Measurements from ENCODE around the gene CHST12.
"Not testable (repeated sequence)": the region's sequence is repeated elsewhere in the genome, so short reads cannot be mapped to it uniquely, and the experiment has no call there.

Gene CHST12

GRCh38 chr7:2416650-2417049 is 13.2 kb downstream of the CHST12 start:
- H3K4me3 ChIP-seq (replicated peaks; ENCODE audit: insufficient read depth, low read length), result no peak overlapping the region
- 0 out of 2 replicates have a peak overlapping the region, but pooled peaks have one; percentile 31 for H3K27ac ChIP-seq (replicated peaks)
- H3K27me3 ChIP-seq (ENCODE audit: insufficient read depth, poor library complexity, severe bottlenecking), result no peaks in the 10 kb centered on the region
- DNase-seq (ENCODE audit: low read depth in 1 of 2, low spot score in 1 of 2), result no peak
- TF ChIP-seq GABPA (IDR thresholded peaks at IDR 0.05; ENCODE audit: low read depth), result no peak
- no peak for TF ChIP-seq CTCF (IDR thresholded peaks at IDR 0.05; ENCODE audit: insufficient read depth, low read length)
- TF ChIP-seq POLR2AphosphoS5 (IDR thresholded peaks at IDR 0.05; ENCODE audit: low read depth), result no peak
- TF ChIP-seq SPI1 (IDR thresholded peaks at IDR 0.05; ENCODE audit: borderline replicate concordance, low read depth), result no peak
- no peak for TF ChIP-seq REST (IDR thresholded peaks at IDR 0.05; ENCODE audit: insufficient replicate concordance, low read depth)

- H3K27me3 ChIP-seq (ENCODE audit: insufficient read depth, poor library complexity, severe bottlenecking); H3K4me3 ChIP-seq (replicated peaks; ENCODE audit: insufficient read depth, low read length); H3K27ac ChIP-seq (replicated peaks); DNase-seq (ENCODE audit: low read depth in 1 of 2, low spot score in 1 of 2): not testable (repeated sequence)
Observed at GRCh38 chr7:2417178-2417577, 13.8 kb downstream of the CHST12 start.

- Histone ChIP-seq H3K27ac (replicated peaks) (no peak overlapping the region), H3K27me3 (ENCODE audit: insufficient read depth, poor library complexity, severe bottlenecking) (no peaks in the 10 kb centered on the region), H3K4me3 (replicated peaks; ENCODE audit: insufficient read depth, low read length) (no peak overlapping the region)
- TF ChIP-seq POLR2AphosphoS5 (IDR thresholded peaks at IDR 0.05; ENCODE audit: low read depth) (no peak), SPI1 (IDR thresholded peaks at IDR 0.05; ENCODE audit: borderline replicate concordance, low read depth) (no peak), CTCF (IDR thresholded peaks at IDR 0.05; ENCODE audit: insufficient read depth, low read length) (no peak), GABPA (IDR thresholded peaks at IDR 0.05; ENCODE audit: low read depth) (no peak), REST (IDR thresholded peaks at IDR 0.05; ENCODE audit: insufficient replicate concordance, low read depth) (no peak)
- DNase-seq (ENCODE audit: low read depth in 1 of 2, low spot score in 1 of 2), result no peak
Observed at GRCh38 chr7:2417981-2418481, 14.6 kb downstream of the CHST12 start.

GRCh38 chr7:2420216-2420933 is 17.0 kb downstream of the CHST12 start:
- Histone ChIP-seq H3K4me3 (replicated peaks; ENCODE audit: insufficient read depth, low read length) (no peak overlapping the region), H3K27me3 (ENCODE audit: insufficient read depth, poor library complexity, severe bottlenecking) (no peaks in the 10 kb centered on the region), H3K27ac (replicated peaks) (no peak overlapping the region)
- DNase-seq (ENCODE audit: low read depth in 1 of 2, low spot score in 1 of 2), result no peak
- TF ChIP-seq GABPA (IDR thresholded peaks at IDR 0.05; ENCODE audit: low read depth), result no peak
- no peak for TF ChIP-seq CTCF (IDR thresholded peaks at IDR 0.05; ENCODE audit: insufficient read depth, low read length)
- no peak for TF ChIP-seq REST (IDR thresholded peaks at IDR 0.05; ENCODE audit: insufficient replicate concordance, low read depth)
- no peak for TF ChIP-seq POLR2AphosphoS5 (IDR thresholded peaks at IDR 0.05; ENCODE audit: low read depth)
- TF ChIP-seq SPI1 (IDR thresholded peaks at IDR 0.05; ENCODE audit: borderline replicate concordance, low read depth), result no peak
